NCI-H446 (cell line): ENCODE measurements around the gene DUSP2.

Source experiments
- DNase-seq, 2 experiments: peaks; one replicate each; lab custom pipeline; 2025; lab: John Stamatoyannopoulos, UW

DUSP2 gene

DNA sequence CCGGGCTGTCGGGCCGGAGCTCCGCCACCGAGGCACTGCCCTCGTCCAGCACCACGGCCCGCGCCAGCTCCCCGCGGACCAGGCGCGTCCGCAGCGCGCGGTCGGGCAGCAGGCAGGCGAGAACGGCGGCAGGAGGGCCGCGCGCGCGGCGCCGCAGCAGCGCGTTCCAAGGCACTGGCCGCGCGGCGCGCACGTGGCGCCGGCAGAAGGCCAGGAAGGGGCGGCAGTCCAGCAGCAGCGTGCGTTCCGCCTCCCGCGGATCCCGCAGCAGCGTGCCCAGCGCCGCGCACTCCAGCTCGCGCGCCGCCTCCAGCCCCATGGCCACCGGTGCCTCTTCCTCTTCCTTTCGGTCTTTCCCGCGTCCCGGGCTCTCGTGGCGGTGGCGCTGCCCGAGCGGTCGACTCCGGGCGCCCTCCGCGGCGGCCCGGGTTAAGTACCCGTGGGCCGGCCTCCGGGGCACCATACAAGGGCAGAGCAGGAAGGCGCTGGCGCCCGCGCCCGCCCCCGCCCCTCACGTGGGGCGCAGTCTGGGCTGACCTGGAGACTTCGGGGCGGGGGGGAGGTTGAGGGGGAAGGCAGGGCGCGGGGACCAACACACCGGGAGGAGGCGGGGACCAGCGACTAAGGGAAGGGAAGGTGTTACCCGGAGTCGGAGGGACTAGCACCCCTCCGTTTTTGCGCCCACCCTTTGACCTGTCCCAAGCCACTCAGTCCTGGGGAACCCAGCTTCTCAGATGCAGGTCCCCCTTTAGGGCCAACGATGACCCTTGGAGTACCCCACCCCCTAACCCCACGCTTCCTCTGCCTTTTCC, at the start of gene DUSP2:
Gene DUSP2, minus strand, starts transcription at position 405 of the 812 bp plus-strand sequence. Its CDS starts 86 bp downstream, at position 319.
- peak in 1 of 2 experiments; percentile 69 for DNase-seq

DNA sequence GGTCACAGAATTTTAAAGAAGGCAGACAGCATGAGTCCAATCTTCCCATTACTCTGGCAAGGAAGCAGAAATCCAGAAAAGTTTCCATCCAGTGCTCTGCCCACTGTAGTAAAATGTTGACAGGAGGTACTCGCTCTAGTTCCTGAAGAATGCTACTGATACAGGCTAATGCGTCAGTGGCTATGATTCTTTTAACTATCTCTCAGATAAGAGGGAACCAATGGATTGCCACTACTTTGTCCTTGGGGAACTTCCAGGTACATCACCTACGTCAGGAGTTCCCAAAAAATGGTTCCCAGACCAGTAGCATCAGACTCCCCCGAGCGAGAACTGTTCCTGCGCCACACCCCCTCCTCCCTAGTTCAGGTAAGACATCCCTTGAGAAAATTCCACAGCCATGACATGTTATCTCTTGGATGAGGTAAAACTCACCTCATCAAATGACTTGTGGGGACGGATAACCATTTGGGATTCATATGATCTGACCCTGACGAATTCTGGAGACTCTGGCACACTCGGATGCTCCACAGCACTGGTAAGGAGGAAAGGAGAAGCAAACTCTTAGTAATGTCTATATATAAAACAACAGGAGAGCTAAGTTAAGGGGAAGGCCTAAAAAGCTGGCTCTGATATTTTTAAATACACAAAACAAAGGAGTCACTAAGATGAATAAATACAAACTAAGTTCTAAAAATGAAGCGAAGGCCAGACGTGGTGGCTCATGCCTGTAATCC, 46.9 kb upstream of the DUSP2 start:
- DNase-seq = no peak

DNA sequence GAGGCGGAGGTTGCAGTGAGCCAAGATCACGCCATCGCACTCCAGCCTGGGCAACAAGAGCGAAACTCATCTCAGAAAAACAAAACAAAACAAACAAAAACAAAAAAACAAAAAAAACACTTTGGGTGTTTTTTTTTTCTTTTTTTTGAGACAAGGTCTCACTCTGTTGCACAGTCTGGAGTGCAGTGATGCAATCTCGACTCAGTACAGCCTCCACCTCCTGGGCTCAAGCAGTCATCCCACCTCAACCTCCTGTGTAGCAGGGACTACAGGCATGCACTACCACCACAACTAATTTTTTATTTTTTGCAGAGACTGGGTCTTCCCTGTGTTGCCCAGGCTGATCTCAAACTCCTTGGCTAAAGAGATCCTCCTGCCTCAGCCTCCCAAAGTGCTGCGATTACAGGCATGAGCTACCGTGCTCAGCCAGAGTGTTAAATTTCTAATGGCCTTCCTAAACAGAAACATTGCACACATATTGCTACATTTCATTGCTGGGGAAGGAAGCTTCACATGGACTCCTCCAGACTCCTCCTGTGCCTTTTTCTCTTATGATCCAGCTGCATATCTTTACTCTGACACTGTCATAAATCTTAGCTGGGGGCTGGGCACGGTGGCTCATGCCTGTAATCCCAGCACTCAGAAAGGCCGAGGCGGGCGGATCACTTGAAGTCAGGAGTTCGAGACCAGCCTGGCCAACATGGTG, 43.7 kb upstream of the DUSP2 start:
- DNase-seq = no peak

- DNase-seq = no peak
These were observed 41.3 kb upstream of the DUSP2 start for GRCh38 chr2:96186562-96186961.

- no peak for DNase-seq
These were observed 40.3 kb upstream of the DUSP2 start for GRCh38 chr2:96185516-96185915.

DNA sequence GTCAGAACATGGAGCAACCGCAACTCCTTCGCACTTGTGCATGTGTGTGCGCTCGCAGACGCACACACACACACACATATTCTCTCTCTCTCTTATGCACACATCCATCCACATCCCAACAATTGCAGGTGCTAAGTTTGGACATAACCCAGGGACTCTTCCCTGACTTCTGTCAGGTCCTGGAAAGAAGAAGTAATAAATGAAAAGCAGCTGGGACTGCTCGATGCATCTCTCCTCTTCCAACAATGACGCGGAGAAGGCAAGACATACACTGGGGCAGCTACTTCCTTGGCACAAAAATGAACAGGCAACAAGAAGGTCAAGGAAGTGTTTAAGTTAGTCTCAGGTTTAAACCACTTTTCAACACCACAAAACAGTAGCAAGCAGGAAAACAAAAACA, 39.7 kb upstream of the DUSP2 start:
- no peak for DNase-seq

- DNase-seq = no peak
These were observed 38.9 kb upstream of the DUSP2 start for GRCh38 chr2:96184188-96184587.

DNA sequence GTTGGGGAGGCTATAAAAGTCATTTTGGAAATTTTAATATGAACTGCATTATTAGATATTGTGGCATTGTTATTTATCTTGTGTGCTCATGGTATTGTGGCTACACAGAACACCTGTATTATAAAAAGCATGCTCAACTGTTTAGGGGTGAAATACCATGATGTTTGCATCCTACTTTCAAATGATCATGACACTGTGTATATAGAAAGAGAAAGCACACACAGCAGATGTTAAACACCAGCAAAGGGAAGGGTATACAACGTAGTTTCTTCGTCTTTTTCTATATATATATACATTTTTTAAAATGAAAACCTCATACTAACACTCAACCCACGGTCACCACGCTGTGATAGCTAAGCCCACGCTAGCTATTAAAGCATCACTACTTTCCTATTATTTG, 36.3 kb upstream of the DUSP2 start:
- DNase-seq = no peak

- DNase-seq = no peak
These were observed 35.3 kb upstream of the DUSP2 start for GRCh38 chr2:96180521-96180920.

GRCh38 chr2:96180002-96180401, 34.8 kb upstream of the DUSP2 start:
- no peak for DNase-seq

DNA sequence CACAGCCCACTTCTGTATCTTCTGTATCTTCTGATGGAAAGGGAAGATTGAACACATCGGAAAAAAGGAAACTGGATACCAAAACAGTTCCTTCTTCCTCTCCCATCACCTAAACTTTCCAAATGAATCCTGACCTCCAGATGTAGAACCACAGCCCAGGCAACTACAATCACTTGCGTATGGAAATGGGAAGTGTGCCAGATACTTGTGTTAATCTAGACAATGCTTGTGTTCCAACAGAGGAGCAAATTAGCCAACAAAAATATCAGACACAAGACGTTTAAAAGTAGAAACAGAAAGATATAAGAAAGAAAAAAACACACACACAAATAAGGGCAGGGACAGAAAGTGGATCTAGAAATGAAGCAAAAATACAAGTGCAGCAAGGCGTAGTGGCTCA, 31.4 kb upstream of the DUSP2 start:
- DNase-seq = no peak

GRCh38 chr2:96175951-96176350, 30.7 kb upstream of the DUSP2 start:
- DNase-seq = no peak

- DNase-seq = peak; percentile 59 to 72
These were observed 29.3 kb upstream of the DUSP2 start for GRCh38 chr2:96174251-96175144.

GRCh38 chr2:96171831-96172230, 26.6 kb upstream of the DUSP2 start:
- no peak for DNase-seq

GRCh38 chr2:96170626-96171025, 25.4 kb upstream of the DUSP2 start:
- no peak for DNase-seq

- no peak for DNase-seq
These were observed 24.7 kb upstream of the DUSP2 start for GRCh38 chr2:96169868-96170507.

DNA sequence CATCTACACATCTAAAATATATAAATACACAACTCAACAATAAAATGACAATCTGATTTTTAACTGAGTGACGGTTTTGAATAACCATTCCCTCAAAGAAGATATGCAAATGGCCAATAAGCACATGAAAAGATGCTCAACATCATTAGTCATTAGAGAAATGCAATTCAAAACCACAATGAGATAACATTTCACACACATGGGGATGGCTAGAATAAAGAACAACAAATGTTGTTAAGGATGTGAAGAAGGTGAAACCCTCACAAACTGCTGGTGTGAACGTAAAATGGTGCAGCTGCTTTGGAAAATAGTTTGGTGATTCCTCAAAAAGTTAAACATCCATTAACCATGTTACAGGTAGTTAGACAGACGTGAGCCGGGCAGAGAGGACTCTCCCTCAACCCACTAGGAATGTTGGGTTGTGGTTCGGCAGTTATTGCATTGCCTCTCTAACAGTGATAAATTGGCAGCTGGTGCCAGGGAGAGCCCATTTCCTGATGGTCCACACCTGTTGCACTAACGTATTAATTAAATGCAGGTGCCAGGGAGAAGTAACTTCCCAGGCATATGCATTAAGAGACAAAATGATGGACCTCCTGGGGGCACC, 22.3 kb upstream of the DUSP2 start:
- DNase-seq = no peak

GRCh38 chr2:96164459-96165184, 19.4 kb upstream of the DUSP2 start:
- no peak for DNase-seq

DNA sequence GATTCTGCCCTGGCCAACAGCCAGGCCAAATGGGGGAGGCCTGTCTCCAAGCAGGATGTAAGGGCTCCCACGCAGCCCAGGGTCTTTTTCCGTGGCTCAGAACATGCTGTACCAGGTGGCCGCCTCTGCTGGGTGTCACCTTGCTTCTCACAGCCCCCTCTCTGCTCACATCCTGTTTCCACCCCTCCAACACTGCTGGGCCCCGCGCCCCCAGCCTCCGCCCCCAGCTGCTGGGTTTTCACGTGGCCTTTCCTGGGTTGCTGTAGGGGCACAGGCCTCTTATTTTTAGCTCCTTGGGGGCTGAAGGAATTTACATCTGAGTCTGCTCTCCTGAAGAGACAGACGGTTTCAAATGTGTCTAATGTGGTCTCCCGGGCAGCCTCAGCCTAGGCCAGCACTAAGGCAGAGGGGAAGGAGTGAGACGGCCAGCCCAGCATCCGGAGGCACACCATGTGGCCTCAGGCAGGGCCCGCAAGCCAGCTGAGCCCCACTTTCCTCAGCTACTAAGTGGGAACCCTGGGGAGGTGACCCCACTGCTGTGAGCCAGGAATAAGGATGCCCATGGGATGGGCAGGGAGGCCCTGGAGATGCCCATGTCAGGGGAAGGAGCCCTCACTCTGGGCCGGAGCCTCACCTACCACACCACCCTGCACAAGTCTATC, 18.7 kb upstream of the DUSP2 start:
- DNase-seq = no peak

- DNase-seq = no peak
These were observed 18.2 kb upstream of the DUSP2 start for GRCh38 chr2:96163415-96163767.
